Measurements from ENCODE around the gene CEP192.
"Not testable (repeated sequence)": the region's sequence is repeated elsewhere in the genome, so short reads cannot be mapped to it uniquely, and the experiment has no call there.

CEP192 gene

GRCh38 chr18:12995424-12995823 lies 4.3 kb downstream of the CEP192 start:
- no peak for DNase-seq

GRCh38 chr18:12995952-12996477 lies 4.9 kb downstream of the CEP192 start:
- DNase-seq: no peak

- DNase-seq: no peak
Measured at GRCh38 chr18:12996661-12997292, 5.6 kb downstream of the CEP192 start.

GRCh38 chr18:12997330-12997729 lies 6.2 kb downstream of the CEP192 start:
- not testable (repeated sequence) for DNase-seq

- peak; percentile 80 for DNase-seq
Measured at GRCh38 chr18:12998332-12999060, 7.3 kb downstream of the CEP192 start.

GRCh38 chr18:13003466-13003896 lies 12.3 kb downstream of the CEP192 start:
- peak; percentile 54 for DNase-seq

- no peak for DNase-seq
Measured at GRCh38 chr18:13004396-13004795, 13.2 kb downstream of the CEP192 start.

- no peak for DNase-seq
Measured at GRCh38 chr18:13005289-13005688, 14.1 kb downstream of the CEP192 start.

GRCh38 chr18:13006531-13007247 lies 15.5 kb downstream of the CEP192 start:
- no peak for DNase-seq

- no peak for DNase-seq
Measured at GRCh38 chr18:13007248-13007560, 16.0 kb downstream of the CEP192 start.

GRCh38 chr18:13011719-13012118 lies 20.6 kb downstream of the CEP192 start:
- DNase-seq: no peak

- DNase-seq: no peak
Measured at GRCh38 chr18:13014232-13014631, 23.1 kb downstream of the CEP192 start.

- DNase-seq: no peak
Measured at GRCh38 chr18:13014818-13015217, 23.7 kb downstream of the CEP192 start.

- no peak for DNase-seq
Measured at GRCh38 chr18:13017247-13017875, 26.2 kb downstream of the CEP192 start.

- DNase-seq: peak; percentile 52
Measured at GRCh38 chr18:13018374-13018773, 27.2 kb downstream of the CEP192 start.

- DNase-seq: peak; percentile 82
Measured at GRCh38 chr18:13019301-13019700, 28.1 kb downstream of the CEP192 start.

GRCh38 chr18:13022644-13023043 lies 31.5 kb downstream of the CEP192 start:
- DNase-seq: no peak

GRCh38 chr18:13025233-13025632 lies 34.1 kb downstream of the CEP192 start:
- no peak for DNase-seq

GRCh38 chr18:13026583-13027270 lies 35.6 kb downstream of the CEP192 start:
- DNase-seq: no peak

- DNase-seq: no peak
Measured at GRCh38 chr18:13028869-13029268, 37.7 kb downstream of the CEP192 start.

GRCh38 chr18:13032173-13032572 lies 41.0 kb downstream of the CEP192 start:
- DNase-seq: peak; percentile 71

- DNase-seq: no peak
Measured at GRCh38 chr18:13035249-13035914, 44.2 kb downstream of the CEP192 start.

Measured in activated CD4-positive, alpha-beta T cell treated with anti-CD3 and anti-CD28 coated beads, Interleukin-10, Interleukin-2, amounts not matched to agents 100 ng/mL and 50 ng/mL, durations not matched to agents 16 hours and 8 hours (primary cell).